A549 (cell line): ENCODE measurements around the gene KCNQ5.

Experiments used
- CTCF ChIP-seq: fragments of >200 bp; sonication (Bioruptor Twin); formaldehyde crosslinking; IDR thresholded peaks from 3 replicates; pipeline ENCODE4 v1.5.1; 2016
- EHMT2 ChIP-seq: fragments of 200-600 bp; sonication (generic); IDR thresholded peaks from 2 replicates; pipeline ENCODE4 v1.6.1; 2016; ENCODE audit warnings: antibody characterized with exemption, low read depth, mild to moderate bottlenecking, moderate library complexity
- EP300 ChIP-seq, 2 experiments: fragments of >200 bp; sonication (Bioruptor Twin); formaldehyde crosslinking; IDR thresholded peaks; 2 replicates in 1 of 2; 3 replicates in 1 of 2; pipeline ENCODE4 v1.6.1; 2016 to 2017
- NR3C1 ChIP-seq: fragments of >200 bp; sonication (Bioruptor Twin); formaldehyde crosslinking; IDR thresholded peaks from 3 replicates; pipeline ENCODE4 v1.6.1; 2017
- POLR2A ChIP-seq: IDR thresholded peaks from 2 replicates; pipeline ENCODE4 v1.6.1; 2012; ENCODE audit warnings: mild to moderate bottlenecking, low read length
- RARB ChIP-seq: fragments of 250-450 bp; sonication (Bioruptor Pico); IDR thresholded peaks from 2 replicates; pipeline ENCODE4 v1.8.0; 2021; ENCODE audit warnings: mild to moderate bottlenecking, moderate library complexity
- SMC3 ChIP-seq: fragments of >200 bp; sonication (Bioruptor Twin); formaldehyde crosslinking; IDR thresholded peaks from 3 replicates; pipeline ENCODE4 v1.6.1; 2018; ENCODE audit warnings: inconsistent platforms
- ZC3H11A ChIP-seq: fragments of 450-650 bp; IDR thresholded peaks from 2 replicates; pipeline ENCODE4 v1.6.1; 2014; ENCODE audit warnings: antibody characterized with exemption, mild to moderate bottlenecking

DNA sequence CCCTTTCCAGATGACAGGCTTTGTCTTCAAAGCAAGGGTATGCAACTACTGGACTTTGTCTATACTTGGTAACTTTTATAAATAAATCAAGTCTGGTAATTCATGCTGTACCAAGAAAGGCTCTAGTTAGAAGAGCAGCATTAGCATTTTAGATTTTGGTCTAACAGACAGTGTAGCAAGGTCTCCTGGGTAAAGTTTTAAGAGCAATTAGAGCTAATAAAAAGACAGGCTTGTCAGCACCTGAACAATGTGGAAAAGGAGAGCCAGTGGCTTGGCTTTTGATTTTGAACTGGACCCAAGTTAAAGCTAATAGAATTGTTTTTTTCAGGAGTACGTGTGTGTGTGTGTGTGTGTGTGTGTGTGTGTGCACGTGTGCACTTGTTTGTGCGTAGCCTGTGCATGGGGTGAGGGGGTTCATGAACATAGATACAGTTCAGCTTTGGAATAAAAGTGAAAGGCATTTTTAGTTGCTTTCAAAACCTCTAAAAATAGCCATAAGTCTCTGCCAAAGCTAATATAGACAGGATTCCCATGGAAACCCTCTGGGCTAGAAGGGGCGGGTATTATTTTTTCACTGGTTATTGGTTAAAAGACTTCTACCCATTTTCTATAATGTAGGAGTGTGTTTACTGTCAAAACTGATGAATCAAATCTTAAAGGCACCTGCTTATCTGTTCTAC, 138.4 kb downstream of the KCNQ5 start:
- TF ChIP-seq CTCF (no peak), POLR2A (no peak), EP300 (IDR thresholded peaks at IDR 0.05) (no peak), SMC3 (no peak), NR3C1 (no peak), EHMT2 (no peak), RARB (CRISPR knock-in tag) (no peak), ZC3H11A (no peak)
